GM18907 (cell line): ENCODE measurements around the gene KSR1.

Experiments used
- ATAC-seq: cut with Tn5 transposase; IDR thresholded peaks from one replicate; pipeline ENCODE4 v1.9.1; 2021; ENCODE audit warnings: mild to moderate bottlenecking, moderate library complexity; ENCODE audit not compliant: unreplicated experiment

KSR1 gene

GRCh38 chr17:27603421-27603770 lies 147.1 kb downstream of the KSR1 start:
- no peak for ATAC-seq

- ATAC-seq: no peak
Observed at GRCh38 chr17:27603880-27604794, 147.9 kb downstream of the KSR1 start.

GRCh38 chr17:27605409-27605808 lies 149.2 kb downstream of the KSR1 start:
- ATAC-seq: no peak

- no peak for ATAC-seq
Observed at GRCh38 chr17:27607521-27608091, 151.4 kb downstream of the KSR1 start.

GRCh38 chr17:27608328-27609230 lies 152.3 kb downstream of the KSR1 start:
- no peak for ATAC-seq

GRCh38 chr17:27609611-27610303 lies 153.5 kb downstream of the KSR1 start:
- no peak for ATAC-seq

- no peak for ATAC-seq
Observed at GRCh38 chr17:27610304-27610677, 154.0 kb downstream of the KSR1 start.

- no peak for ATAC-seq
Observed at GRCh38 chr17:27612160-27612770, 156.0 kb downstream of the KSR1 start.

GRCh38 chr17:27613433-27613832 lies 157.2 kb downstream of the KSR1 start:
- ATAC-seq: no peak

GRCh38 chr17:27615121-27615520 lies 158.9 kb downstream of the KSR1 start:
- no peak for ATAC-seq

GRCh38 chr17:27616414-27616813 lies 160.2 kb downstream of the KSR1 start:
- no peak for ATAC-seq

GRCh38 chr17:27618417-27618816 lies 162.2 kb downstream of the KSR1 start:
- ATAC-seq: no peak

- no peak for ATAC-seq
Observed at GRCh38 chr17:27620721-27621120, 164.5 kb downstream of the KSR1 start.

GRCh38 chr17:27621536-27621935 lies 165.3 kb downstream of the KSR1 start:
- ATAC-seq: no peak

- no peak for ATAC-seq
Observed at GRCh38 chr17:27621942-27622559, 165.8 kb downstream of the KSR1 start.

GRCh38 chr17:27622986-27623385 lies 166.7 kb downstream of the KSR1 start:
- ATAC-seq: no peak

- no peak for ATAC-seq
Observed at GRCh38 chr17:27623614-27624013, 167.4 kb downstream of the KSR1 start.

- no peak for ATAC-seq
Observed at GRCh38 chr17:27624539-27624938, 168.3 kb downstream of the KSR1 start.

- no peak for ATAC-seq
Observed at GRCh38 chr17:27625856-27626255, 169.6 kb downstream of the KSR1 start.

- no peak for ATAC-seq
Observed at GRCh38 chr17:27627514-27627913, 171.3 kb downstream of the KSR1 start.
